Inflammatory macrophage (primary cell): Measurements from ENCODE around the gene MRFAP1.
"Not testable (repeated sequence)": the region's sequence is repeated elsewhere in the genome, so short reads cannot be mapped to it uniquely, and the experiment has no call there.

Experiments
- DNase-seq, 2 donors: peaks; one replicate each; pipeline ENCODE4 v3.0.0-alpha.2; 2020 to 2022

Gene MRFAP1

GRCh38 chr4:6672131-6672530 is 31.6 kb downstream of the MRFAP1 start:
- DNase-seq, result no peak

- not testable (repeated sequence) for DNase-seq
Measured at GRCh38 chr4:6672541-6673190, 32.2 kb downstream of the MRFAP1 start.

- not testable (repeated sequence) for DNase-seq
Measured at GRCh38 chr4:6673191-6673659, 32.7 kb downstream of the MRFAP1 start.

GRCh38 chr4:6673660-6674499 is 33.4 kb downstream of the MRFAP1 start:
- peak; percentile 95 to 97 for DNase-seq

GRCh38 chr4:6674500-6675149 is 34.1 kb downstream of the MRFAP1 start:
- no peak for DNase-seq

- DNase-seq, result no peak
Measured at GRCh38 chr4:6676722-6677558, 36.5 kb downstream of the MRFAP1 start.

GRCh38 chr4:6680372-6681034 is 40.0 kb downstream of the MRFAP1 start:
- DNase-seq, result no peak

- no peak for DNase-seq
Measured at GRCh38 chr4:6681191-6681590, 40.7 kb downstream of the MRFAP1 start.

GRCh38 chr4:6682862-6683590 is 42.5 kb downstream of the MRFAP1 start:
- DNase-seq, result peak in 1 of 2 donors; percentile 29

GRCh38 chr4:6684656-6685055 is 44.2 kb downstream of the MRFAP1 start:
- no peak for DNase-seq

GRCh38 chr4:6686104-6686787 is 45.8 kb downstream of the MRFAP1 start:
- no peak for DNase-seq

- DNase-seq, result no peak
Measured at GRCh38 chr4:6687947-6688878, 47.7 kb downstream of the MRFAP1 start.

GRCh38 chr4:6688879-6689505 is 48.5 kb downstream of the MRFAP1 start:
- peak; percentile 60 to 79 for DNase-seq

GRCh38 chr4:6689506-6689960 is 49.0 kb downstream of the MRFAP1 start:
- DNase-seq, result no peak
